ENCODE results near the gene IFT43. TPM values are rescaled to one million over a fixed set of nuclear protein-coding genes. Genes with fewer than 3 reads are reported as not detected.

IFT43 gene
- total RNA-seq, 1 experiment from 2014 or later: 18.6 TPM

GRCh38 chr14:76083796-76084765 is 98.5 kb downstream of the IFT43 start:
- Histone ChIP-seq H2BK120ac (ENCODE audit: low read depth, low read length, poor library complexity, severe bottlenecking) (no peak overlapping the region), H2AK5ac (ENCODE audit: insufficient read length, low read length) (no peak overlapping the region), H3K23me2 (ENCODE audit: insufficient read length, low read depth, low read length, poor library complexity, severe bottlenecking) (no peaks in the 10 kb centered on the region), H3K56ac (ENCODE audit: insufficient read length, low read depth, low read length) (no peak overlapping the region), H3K9me3 (ENCODE audit: control insufficient read depth, low read depth, low read length) (no peaks in the 10 kb centered on the region), H3K4me1 (ENCODE audit: insufficient read depth, low read length) (peaks cover 8% of the 10 kb centered on the region; the same call in 1 of the 2 replicates), H4K8ac (replicated peaks; ENCODE audit: insufficient read length, low read depth, low read length) (no peak overlapping the region), H4K5ac (ENCODE audit: insufficient read length, low read depth, low read length) (no peak overlapping the region), H2BK15ac (ENCODE audit: low read depth, low read length) (no peak overlapping the region), H3K23ac (ENCODE audit: insufficient read length, low read depth, low read length) (no peak overlapping the region), H2AFZ (ENCODE audit: low read length) (no peak overlapping the region), H3K79me1 (ENCODE audit: insufficient read depth, low read depth, low read length, poor library complexity, severe bottlenecking) (no peaks in the 10 kb centered on the region), H3K18ac (ENCODE audit: insufficient read length, low read depth, low read length) (no peak overlapping the region), H2BK20ac (ENCODE audit: low read depth, low read length, poor library complexity, severe bottlenecking) (no peak overlapping the region), H4K20me1 (ENCODE audit: control insufficient read depth, insufficient read depth, insufficient read length) (no peaks in the 10 kb centered on the region), H3K27me3 (ENCODE audit: insufficient read depth, low read length) (no peaks in the 10 kb centered on the region), H3K79me2 (ENCODE audit: insufficient read depth, low read length) (no peaks in the 10 kb centered on the region), H3K4ac (ENCODE audit: low read depth, low read length) (no peak overlapping the region), H3K9ac (ENCODE audit: extremely low read depth, insufficient read length, low read length) (no peak overlapping the region), H3K14ac (ENCODE audit: insufficient read depth, low read length) (no peak overlapping the region), H3K4me2 (ENCODE audit: insufficient read depth, insufficient read length, low read length) (no peak overlapping the region), H3T11ph (ENCODE audit: low read length) (no peak overlapping the region), H4K91ac (ENCODE audit: insufficient read length, low read depth, low read length) (no peak overlapping the region), H2BK12ac (ENCODE audit: insufficient read length, low read depth, low read length) (no peak overlapping the region), H3K27ac (ENCODE audit: insufficient read length, low read depth, low read length) (no peak overlapping the region), H2BK5ac (ENCODE audit: insufficient read length, low read length) (no peak overlapping the region)
- H3K27ac Mint-ChIP-seq: peak overlapping the region; percentile 5 to 95 (median 19); a peak in 4 of 7 replicates
- H3K36me3 Mint-ChIP-seq (ENCODE audit: insufficient read depth in 1 of 3, low read depth in 3 of 3): peaks cover 0 to 7% (median 0%) of the 10 kb centered on the region in 3 experiments; a peak in 2 of 7 replicates
- H3K27me3 Mint-ChIP-seq (ENCODE audit: low read depth): peaks cover 10% of the 10 kb centered on the region
- peaks cover 40 to 42% of the 10 kb centered on the region in 2 experiments for H3K4me1 Mint-ChIP-seq
- no CpG with 5 or more reads among the region's 25 CpGs for WGBS (ENCODE audit: extremely low coverage, insufficient read length, low lambda C conversion rate)
- H3K9me3 Mint-ChIP-seq: no peaks in the 10 kb centered on the region; a peak in 1 of 5 replicates
- H3K4me3 Mint-ChIP-seq: peak overlapping the region; percentile 9 to 30; a peak in 2 of 5 replicates
- TF ChIP-seq CTCF (conservative IDR thresholded peaks at IDR 0.05): no peak
- DNase-seq: no peak
